Measurements from ENCODE around the gene RGS12. TPM values are rescaled to one million over a fixed set of nuclear protein-coding genes. Genes with fewer than 3 reads are reported as not detected.

The RGS12 gene
- polyA plus RNA-seq, 1 of the 3 experiments (the other 2 are of a cell fraction), result 18.4 TPM

- DNase-seq, result no peak
- POLR2A ChIA-PET, result interaction anchor here (0.9 to 1.6 kb wide), 2 partner anchors 11 to 16 kb away, joined by 3 to 5 read pairs; no protein-coding TSS in a partner anchor
- H3K4me3 ChIP-seq (ENCODE audit: low read depth in 2 of 2, low read length in 1 of 2), result peak overlapping the region; percentile 77
- peak overlapping the region; percentile 97 for H3K9ac ChIP-seq
- peaks cover 55% of the 10 kb centered on the region for H3K79me2 ChIP-seq (ENCODE audit: insufficient read depth)
- CTCF ChIA-PET, result interaction anchor here (1.0 kb wide), 1 partner anchor 10 kb away, joined by 3 read pairs; no protein-coding TSS in a partner anchor
- no peaks in the 10 kb centered on the region for H3K9me2 ChIP-seq
- no peak for TF ChIP-seq MEF2A (IDR thresholded peaks at IDR 0.05; ENCODE audit: borderline replicate concordance, low read depth)
- no peak for TF ChIP-seq GABPA (IDR thresholded peaks at IDR 0.05; ENCODE audit: low read depth)
- no peak for TF ChIP-seq TAF1 (IDR thresholded peaks at IDR 0.05; ENCODE audit: borderline replicate concordance, low read depth, low read length)
- no peak for TF ChIP-seq FOSL2 (IDR thresholded peaks at IDR 0.05; ENCODE audit: borderline replicate concordance, low read depth)
- no peak for TF ChIP-seq EP300 (IDR thresholded peaks at IDR 0.05; ENCODE audit: borderline replicate concordance in 1 of 2, low read depth in 1 of 2, low read length in 1 of 2)
- TF ChIP-seq MXI1 (IDR thresholded peaks at IDR 0.05; ENCODE audit: low read depth, low read length), result no peak
- TF ChIP-seq REST (IDR thresholded peaks at IDR 0.05; ENCODE audit: low read depth, low read length), result no peak
- TF ChIP-seq GATA2 (CRISPR knock-in tag; IDR thresholded peaks at IDR 0.05), result no peak
- no peak for TF ChIP-seq SIN3A (IDR thresholded peaks at IDR 0.05; ENCODE audit: borderline replicate concordance, low read depth, low read length)
- no peak for TF ChIP-seq USF2 (IDR thresholded peaks at IDR 0.05; ENCODE audit: borderline replicate concordance, low read depth, low read length)
- TF ChIP-seq NFIC (IDR thresholded peaks at IDR 0.05; ENCODE audit: borderline replicate concordance), result no peak
- no peak for TF ChIP-seq USF1 (IDR thresholded peaks at IDR 0.05; ENCODE audit: borderline replicate concordance, low read depth)
- TF ChIP-seq TCF12 (IDR thresholded peaks at IDR 0.05), result no peak
- TF ChIP-seq CTCF (IDR thresholded peaks at IDR 0.05), result no peak
- H3K9me3 ChIP-seq, result no peaks in the 10 kb centered on the region
- H3K27ac ChIP-seq (ENCODE audit: low read depth in 2 of 2, low read length in 1 of 2), result peak overlapping the region; percentile 51 to 71; a peak in 3 of 4 replicates
- peaks cover 7 to 22% of the 10 kb centered on the region in 2 experiments; a peak in 2 of 4 replicates for H3K4me1 ChIP-seq (ENCODE audit: control insufficient read depth in 1 of 2, insufficient read depth in 2 of 2, low read depth in 1 of 2, low read length in 1 of 2)
- WGBS (ENCODE audit: low lambda C conversion rate), result 42% methylated on average over 14 of the region's 42 CpGs
- H3F3A ChIP-seq (replicated peaks; ENCODE audit: insufficient read depth), result no peaks in the 10 kb centered on the region
- H3K36me3 ChIP-seq (replicated peaks in 1 of 2; ENCODE audit: control insufficient read depth in 1 of 2, insufficient read depth in 2 of 2, low read length in 1 of 2), result peaks cover 0 to 9% of the 10 kb centered on the region in 2 experiments
- no peaks in the 10 kb centered on the region for H3K27me3 ChIP-seq (ENCODE audit: insufficient read depth)
- peak overlapping the region; percentile 88 for H3K4me2 ChIP-seq
- no peak overlapping the region for H2AFZ ChIP-seq (ENCODE audit: low read depth)
- peaks cover 12% of the 10 kb centered on the region for H4K20me1 ChIP-seq (ENCODE audit: insufficient read depth)
Observed at GRCh38 chr4:3293401-3294391, 875 bp downstream of the RGS12 start.

Data from SK-N-SH (cell line).